ENCODE data around the gene MFAP1.
"Not testable (repeated sequence)": the region's sequence is repeated elsewhere in the genome, so short reads cannot be mapped to it uniquely, and the experiment has no call there.

The MFAP1 gene

GRCh38 chr15:43824302-43825246 lies at the start of gene MFAP1:
Gene MFAP1, minus strand, starts transcription at chr15:43824690. Its CDS starts 121 bp downstream, at chr15:43824569.
- peak; percentile 97 for DNase-seq (ENCODE audit: low spot score)

- no peak for DNase-seq (ENCODE audit: low spot score)
Observed at GRCh38 chr15:43873651-43874050, 49.2 kb upstream of the MFAP1 start.

- DNase-seq (ENCODE audit: low spot score), result peak; percentile 16
Observed at GRCh38 chr15:43872416-43873020, 48.0 kb upstream of the MFAP1 start.

- no peak for DNase-seq (ENCODE audit: low spot score)
Observed at GRCh38 chr15:43871835-43872234, 47.3 kb upstream of the MFAP1 start.

- DNase-seq (ENCODE audit: low spot score), result no peak
Observed at GRCh38 chr15:43868406-43868805, 43.9 kb upstream of the MFAP1 start.

GRCh38 chr15:43867096-43867495 lies 42.6 kb upstream of the MFAP1 start:
- no peak for DNase-seq (ENCODE audit: low spot score)

GRCh38 chr15:43866636-43867035 lies 42.1 kb upstream of the MFAP1 start:
- DNase-seq (ENCODE audit: low spot score), result not testable (repeated sequence)

- no peak for DNase-seq (ENCODE audit: low spot score)
Observed at GRCh38 chr15:43859546-43859945, 35.1 kb upstream of the MFAP1 start.

- no peak for DNase-seq (ENCODE audit: low spot score)
Observed at GRCh38 chr15:43854801-43855200, 30.3 kb upstream of the MFAP1 start.

GRCh38 chr15:43852607-43853006 lies 28.1 kb upstream of the MFAP1 start:
- no peak for DNase-seq (ENCODE audit: low spot score)

- no peak for DNase-seq (ENCODE audit: low spot score)
Observed at GRCh38 chr15:43851251-43851650, 26.8 kb upstream of the MFAP1 start.

GRCh38 chr15:43845421-43845820 lies 20.9 kb upstream of the MFAP1 start:
- no peak for DNase-seq (ENCODE audit: low spot score)

- not testable (repeated sequence) for DNase-seq (ENCODE audit: low spot score)
Observed at GRCh38 chr15:43832485-43832884, 8.0 kb upstream of the MFAP1 start.

GRCh38 chr15:43831519-43832052 lies 7.1 kb upstream of the MFAP1 start:
- DNase-seq (ENCODE audit: low spot score), result not testable (repeated sequence)

GRCh38 chr15:43830691-43831275 lies 6.3 kb upstream of the MFAP1 start:
- not testable (repeated sequence) for DNase-seq (ENCODE audit: low spot score)

- not testable (repeated sequence) for DNase-seq (ENCODE audit: low spot score)
Observed at GRCh38 chr15:43829951-43830540, 5.6 kb upstream of the MFAP1 start.

GRCh38 chr15:43828061-43828657 lies 3.7 kb upstream of the MFAP1 start:
- DNase-seq (ENCODE audit: low spot score), result peak; percentile 67

GRCh38 chr15:43826508-43827341 lies 2.2 kb upstream of the MFAP1 start, which contains the start of gene WDR76:
Gene WDR76, plus strand, starts transcription at chr15:43827002. Its CDS starts 31 bp downstream, at chr15:43827033.
- peak; percentile 90 for DNase-seq (ENCODE audit: low spot score)

- DNase-seq (ENCODE audit: low spot score), result no peak
Observed at GRCh38 chr15:43826029-43826507, 1.6 kb upstream of the MFAP1 start.

GRCh38 chr15:43825305-43825704 lies 815 bp upstream of the MFAP1 start:
- not testable (repeated sequence) for DNase-seq (ENCODE audit: low spot score)

- DNase-seq (ENCODE audit: low spot score), result no peak
Observed at GRCh38 chr15:43821505-43821904, 3.0 kb downstream of the MFAP1 start.
